Mucosa of stomach (tissue), 1 donor: ENCODE measurements around the gene GNA12.

ENCODE experiments used
- H3K27me3 ChIP-seq: one replicate; pipeline ENCODE4 v1.7.0; 2013; ENCODE audit warnings: mild to moderate bottlenecking, low read length; ENCODE audit not compliant: control insufficient read depth, insufficient read depth
- H3K36me3 ChIP-seq: one replicate; pipeline ENCODE4 v1.7.0; 2013; ENCODE audit warnings: low read length; ENCODE audit not compliant: control insufficient read depth, insufficient read depth
- H3K4me1 ChIP-seq: one replicate; pipeline ENCODE4 v1.7.0; 2013; ENCODE audit warnings: mild to moderate bottlenecking, low read length; ENCODE audit not compliant: control insufficient read depth, insufficient read depth
- H3K4me3 ChIP-seq: one replicate; pipeline ENCODE4 v1.7.0; 2013; ENCODE audit warnings: low read length
- H3K9ac ChIP-seq: one replicate; pipeline ENCODE4 v1.7.0; 2013; ENCODE audit warnings: mild to moderate bottlenecking, low read length, moderate library complexity
- H3K9me3 ChIP-seq: one replicate; pipeline ENCODE4 v1.7.0; 2013; ENCODE audit warnings: mild to moderate bottlenecking, low read length, moderate library complexity; ENCODE audit not compliant: control insufficient read depth
- donor health status: Pancreatic carcinoma.

The GNA12 gene

DNA sequence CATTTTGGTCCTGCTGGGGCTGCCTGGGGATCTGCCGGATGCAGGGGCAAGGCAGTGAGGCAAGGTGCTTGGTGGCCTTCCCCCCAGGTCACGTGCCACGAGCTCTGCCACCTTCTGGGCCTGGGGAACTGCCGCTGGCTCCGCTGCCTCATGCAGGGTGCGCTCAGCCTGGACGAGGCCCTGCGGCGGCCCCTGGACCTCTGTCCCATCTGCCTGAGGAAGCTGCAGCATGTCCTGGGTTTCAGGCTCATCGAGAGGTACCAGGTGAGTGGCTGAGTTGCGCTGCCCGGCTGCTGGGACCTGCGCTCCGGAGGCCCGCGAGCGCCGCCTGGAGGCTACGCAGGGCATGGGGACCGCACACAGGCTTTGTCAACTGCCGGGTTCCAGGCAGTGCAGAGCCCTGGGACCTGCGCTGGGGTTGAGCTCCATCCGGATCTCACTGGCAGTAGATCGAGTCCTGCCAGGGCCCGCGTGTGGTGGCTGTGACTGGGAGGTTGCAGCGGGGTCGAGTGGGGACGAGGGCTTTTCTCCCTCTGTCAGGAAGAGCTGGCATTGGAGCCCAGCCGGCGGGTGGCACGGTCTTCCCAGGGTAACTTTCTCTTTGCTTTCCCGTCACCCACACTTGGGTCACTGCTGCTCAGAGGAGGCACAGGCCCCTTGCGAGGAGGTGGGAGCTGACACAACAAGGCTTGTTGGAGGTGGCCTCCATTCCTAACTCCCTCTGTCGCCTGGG is 134.4 kb downstream of the GNA12 start:
- Histone ChIP-seq H3K4me1 (peaks cover 6% of the 10 kb centered on the region), H3K36me3 (no peaks in the 10 kb centered on the region), H3K9me3 (no peaks in the 10 kb centered on the region), H3K4me3 (peak overlapping the region; percentile 17), H3K9ac (peak overlapping the region; percentile 42), H3K27me3 (peaks cover 16% of the 10 kb centered on the region)

DNA sequence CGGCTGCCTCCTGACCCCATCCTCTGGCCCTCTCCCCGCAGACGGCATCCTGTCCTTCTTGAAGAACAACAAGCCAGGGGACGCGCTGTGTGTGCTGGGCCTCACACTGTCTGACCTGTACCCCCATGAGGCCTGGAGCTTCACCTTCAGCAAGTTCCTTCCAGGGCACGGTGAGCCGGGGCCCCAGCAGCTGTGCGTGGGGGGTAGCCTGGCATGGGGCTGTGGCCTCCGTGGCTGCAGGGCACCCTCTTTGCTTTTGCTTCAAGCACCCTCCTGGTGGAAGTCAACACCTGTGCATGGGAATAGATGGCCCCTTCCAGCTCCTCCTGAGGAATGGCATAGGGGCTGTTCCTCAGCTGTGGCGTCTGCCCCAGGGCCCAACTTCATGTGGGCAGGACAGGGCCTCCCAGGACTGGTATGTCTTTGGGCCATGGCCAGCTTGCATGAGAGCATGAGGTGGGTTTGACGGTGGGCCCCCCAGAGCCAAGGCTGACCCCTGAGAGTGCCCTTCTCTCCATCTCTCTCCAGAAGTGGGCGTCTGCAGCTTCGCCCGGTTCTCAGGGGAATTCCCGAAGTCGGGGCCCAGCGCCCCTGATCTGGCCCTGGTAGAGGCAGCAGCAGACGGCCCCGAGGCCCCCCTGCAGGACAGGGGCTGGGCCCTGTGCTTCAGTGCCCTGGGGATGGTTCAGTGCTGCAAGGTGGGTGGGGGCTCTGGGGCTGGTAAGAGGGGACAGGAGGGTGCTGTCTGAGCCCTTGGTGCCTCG is 135.4 kb downstream of the GNA12 start:
- no peaks in the 10 kb centered on the region for H3K9me3 ChIP-seq
- no peak overlapping the region for H3K4me3 ChIP-seq
- H3K4me1 ChIP-seq: peaks cover 6% of the 10 kb centered on the region
- H3K9ac ChIP-seq: no peak overlapping the region
- H3K36me3 ChIP-seq: no peaks in the 10 kb centered on the region
- H3K27me3 ChIP-seq: peaks cover 16% of the 10 kb centered on the region

DNA sequence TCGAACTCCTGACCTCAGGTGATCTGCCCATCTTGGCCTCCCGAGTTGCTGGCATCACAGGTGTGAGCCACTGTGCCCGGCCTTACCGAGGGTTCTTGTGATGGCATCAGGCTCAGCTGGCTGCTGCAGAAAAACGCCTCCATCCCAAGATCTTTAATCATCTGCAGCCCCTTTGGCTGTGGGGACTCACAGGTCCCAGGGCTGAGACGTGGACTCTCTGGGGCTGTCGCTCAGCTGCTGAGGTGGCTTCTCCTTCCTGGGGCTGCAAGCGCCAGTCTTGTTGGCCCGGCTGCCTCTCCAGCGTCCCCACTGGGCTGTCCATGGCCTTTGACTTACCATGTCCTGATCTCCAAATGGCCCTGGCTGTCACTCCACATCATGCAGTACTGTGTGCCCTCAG is 136.1 kb downstream of the GNA12 start:
- H3K27me3 ChIP-seq: peaks cover 16% of the 10 kb centered on the region
- no peak overlapping the region for H3K4me3 ChIP-seq
- no peaks in the 10 kb centered on the region for H3K36me3 ChIP-seq
- no peak overlapping the region for H3K9ac ChIP-seq
- H3K9me3 ChIP-seq: no peaks in the 10 kb centered on the region
- H3K4me1 ChIP-seq: peaks cover 6% of the 10 kb centered on the region

DNA sequence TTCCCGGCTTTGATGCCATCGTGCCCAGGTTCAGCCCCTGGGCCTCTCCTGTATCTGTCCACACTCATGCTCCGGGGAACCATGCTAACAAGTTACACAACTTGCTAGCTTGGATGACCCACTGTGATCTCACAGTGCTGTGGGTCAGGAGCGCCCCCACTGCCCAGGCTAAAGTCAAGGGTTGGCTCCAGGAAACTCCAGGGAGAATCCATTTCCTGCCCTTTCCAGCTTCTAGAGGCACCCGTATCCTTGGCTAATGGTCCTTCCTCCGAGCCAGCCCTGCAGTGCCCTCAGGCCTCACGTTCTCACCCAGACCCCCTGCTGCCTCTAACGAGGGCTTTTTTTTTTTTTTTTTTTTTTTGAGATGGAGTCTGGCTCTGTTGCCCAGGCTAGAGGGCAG is 136.6 kb downstream of the GNA12 start:
- Histone ChIP-seq H3K27me3 (peaks cover 16% of the 10 kb centered on the region), H3K4me1 (peaks cover 6% of the 10 kb centered on the region), H3K9me3 (no peaks in the 10 kb centered on the region), H3K4me3 (no peak overlapping the region), H3K9ac (no peak overlapping the region), H3K36me3 (no peaks in the 10 kb centered on the region)

DNA sequence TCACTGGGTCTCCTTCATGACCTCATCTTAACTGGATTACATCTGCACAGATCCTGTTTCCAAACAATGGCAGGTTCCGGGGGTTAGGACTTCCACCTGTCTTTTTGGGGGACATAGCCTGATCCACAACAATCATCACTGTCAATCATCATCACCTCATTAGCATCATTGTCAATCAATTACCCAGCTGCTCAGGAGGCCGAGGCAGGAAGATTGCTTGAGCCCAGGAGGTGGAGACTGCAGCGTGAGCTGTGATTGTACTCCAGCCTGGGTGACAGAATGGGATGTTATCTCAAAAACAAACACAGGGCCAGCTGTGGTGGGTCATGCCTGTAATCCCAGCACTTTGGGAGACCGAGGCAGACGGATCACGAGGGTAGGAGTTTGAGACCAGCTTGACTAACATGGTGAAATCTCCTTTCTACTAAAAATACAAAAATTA is 137.4 kb downstream of the GNA12 start:
- peaks cover 16% of the 10 kb centered on the region for H3K27me3 ChIP-seq
- peaks cover 6% of the 10 kb centered on the region for H3K4me1 ChIP-seq
- H3K9me3 ChIP-seq: no peaks in the 10 kb centered on the region
- no peak overlapping the region for H3K9ac ChIP-seq
- H3K4me3 ChIP-seq: no peak overlapping the region
- no peaks in the 10 kb centered on the region for H3K36me3 ChIP-seq

DNA sequence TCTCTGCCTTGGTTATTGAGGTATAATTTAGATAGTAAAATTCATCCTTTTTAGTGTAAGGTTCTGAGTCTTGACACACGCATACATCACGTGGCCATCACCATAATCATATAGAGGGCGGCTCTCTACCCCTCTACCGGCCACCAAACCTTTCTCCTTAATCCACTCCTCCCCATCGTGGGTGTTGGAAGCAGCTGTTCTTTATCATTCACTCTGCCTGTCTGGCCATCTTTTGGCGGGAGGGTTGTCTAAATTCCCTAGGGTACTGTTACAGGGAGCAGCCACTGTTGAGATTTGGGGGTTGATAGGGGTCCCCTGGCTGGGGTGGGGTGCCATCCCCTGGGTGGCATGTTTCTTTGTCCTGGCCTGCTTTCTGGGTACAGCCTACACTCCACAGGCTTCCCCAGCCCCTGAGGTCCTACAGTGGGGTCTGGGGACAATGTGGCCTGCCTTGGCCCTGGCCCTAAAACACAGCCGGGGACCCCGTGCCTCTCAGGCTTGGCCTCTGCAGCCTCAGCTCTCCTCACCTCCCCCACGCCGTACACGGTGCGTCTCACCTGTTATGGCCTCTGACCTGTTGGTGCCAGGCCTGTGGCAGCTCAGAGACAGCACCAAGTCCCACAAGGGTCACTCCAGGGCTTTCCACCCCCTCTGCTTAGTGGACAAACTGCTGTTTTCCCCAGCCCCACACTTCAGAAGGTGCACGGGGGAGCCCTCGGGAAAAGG is 138.6 kb downstream of the GNA12 start:
- Histone ChIP-seq H3K4me3 (no peak overlapping the region), H3K4me1 (peaks cover 6% of the 10 kb centered on the region), H3K36me3 (no peaks in the 10 kb centered on the region), H3K9me3 (no peaks in the 10 kb centered on the region), H3K9ac (no peak overlapping the region), H3K27me3 (peaks cover 14% of the 10 kb centered on the region)

DNA sequence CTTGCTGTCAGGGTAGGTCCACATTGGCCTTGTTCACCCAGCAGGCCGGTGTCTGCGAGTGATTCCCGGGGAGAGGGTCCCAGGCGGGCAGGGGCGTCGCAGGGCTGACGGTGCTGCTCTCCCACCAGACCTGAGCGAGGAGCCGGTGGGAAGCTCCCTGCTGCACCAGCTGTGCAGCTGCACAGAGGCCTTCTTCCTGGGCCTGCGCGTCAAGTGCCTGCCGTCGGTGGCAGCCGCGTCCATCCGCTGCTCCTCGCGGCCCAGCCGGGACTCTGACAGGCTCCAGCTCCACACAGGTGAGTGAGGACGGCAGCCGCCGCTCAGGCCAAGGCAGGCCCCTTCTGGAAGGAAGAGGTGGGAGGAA is 141.5 kb downstream of the GNA12 start:
- Histone ChIP-seq H3K36me3 (no peaks in the 10 kb centered on the region), H3K9me3 (no peaks in the 10 kb centered on the region), H3K4me1 (no peaks in the 10 kb centered on the region), H3K27me3 (peaks cover 16% of the 10 kb centered on the region), H3K9ac (no peak overlapping the region), H3K4me3 (no peak overlapping the region)

DNA sequence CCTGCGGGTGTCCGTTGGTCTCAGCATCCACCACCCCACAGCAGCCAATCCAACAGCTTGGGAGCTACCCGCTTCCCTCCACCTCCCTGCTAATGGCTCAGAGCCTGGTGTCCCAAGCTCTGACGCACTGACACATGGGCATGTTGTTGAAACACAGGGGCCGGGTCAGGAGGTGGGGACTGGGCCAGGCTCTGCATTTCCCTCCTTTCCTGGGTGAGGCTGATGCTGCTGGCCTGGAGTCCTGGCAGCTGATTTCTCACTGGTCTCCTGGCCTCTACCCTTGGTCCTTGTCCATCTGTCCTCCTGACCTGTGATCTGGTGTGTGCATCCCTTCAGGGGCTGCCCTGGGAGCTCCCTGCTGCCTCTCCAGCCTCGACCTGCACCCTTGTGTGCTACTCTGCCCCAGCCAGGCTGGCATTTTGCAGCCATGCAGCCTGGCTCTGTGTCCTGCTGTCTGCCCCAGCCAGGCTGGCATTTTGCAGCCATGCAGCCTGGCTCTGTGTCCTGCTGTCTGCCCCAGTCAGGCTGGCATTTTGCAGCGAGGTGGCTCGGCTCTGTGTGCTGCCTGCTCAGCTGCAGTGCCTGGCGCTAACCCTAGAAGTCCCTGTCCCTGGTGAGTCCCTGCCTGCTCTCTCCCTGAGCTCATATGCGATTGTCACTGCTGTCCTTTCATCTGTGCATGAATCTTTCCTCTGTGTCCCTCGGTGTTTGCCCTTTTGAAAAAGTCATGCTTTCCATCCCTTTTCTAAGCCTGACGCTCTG is 142.1 kb downstream of the GNA12 start:
- Histone ChIP-seq H3K9me3 (no peaks in the 10 kb centered on the region), H3K27me3 (peaks cover 13% of the 10 kb centered on the region), H3K4me1 (no peaks in the 10 kb centered on the region), H3K36me3 (no peaks in the 10 kb centered on the region), H3K4me3 (no peak overlapping the region), H3K9ac (no peak overlapping the region)

DNA sequence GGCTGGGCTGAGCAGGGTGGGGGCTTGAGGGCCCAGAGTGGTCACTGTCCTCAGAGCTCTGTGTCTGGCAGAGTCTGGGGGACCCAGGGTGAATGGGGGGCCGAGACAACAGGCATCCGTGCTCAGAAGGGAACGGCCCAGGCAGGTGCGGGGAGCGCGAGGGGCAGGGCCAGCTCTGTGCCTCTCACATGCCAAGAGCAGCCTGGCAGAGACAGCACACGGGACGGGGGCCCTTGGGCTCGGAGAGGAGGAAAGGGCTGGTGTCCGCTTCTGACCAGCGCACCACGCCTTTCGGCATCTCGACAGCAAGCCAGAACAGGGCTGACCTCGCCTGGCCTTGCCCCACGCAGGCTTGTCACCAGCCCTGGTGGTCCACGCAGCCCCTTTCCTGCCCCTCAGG is 142.7 kb downstream of the GNA12 start:
- Histone ChIP-seq H3K27me3 (peaks cover 13% of the 10 kb centered on the region), H3K36me3 (no peaks in the 10 kb centered on the region), H3K9ac (no peak overlapping the region), H3K9me3 (no peaks in the 10 kb centered on the region), H3K4me1 (no peaks in the 10 kb centered on the region), H3K4me3 (no peak overlapping the region)

DNA sequence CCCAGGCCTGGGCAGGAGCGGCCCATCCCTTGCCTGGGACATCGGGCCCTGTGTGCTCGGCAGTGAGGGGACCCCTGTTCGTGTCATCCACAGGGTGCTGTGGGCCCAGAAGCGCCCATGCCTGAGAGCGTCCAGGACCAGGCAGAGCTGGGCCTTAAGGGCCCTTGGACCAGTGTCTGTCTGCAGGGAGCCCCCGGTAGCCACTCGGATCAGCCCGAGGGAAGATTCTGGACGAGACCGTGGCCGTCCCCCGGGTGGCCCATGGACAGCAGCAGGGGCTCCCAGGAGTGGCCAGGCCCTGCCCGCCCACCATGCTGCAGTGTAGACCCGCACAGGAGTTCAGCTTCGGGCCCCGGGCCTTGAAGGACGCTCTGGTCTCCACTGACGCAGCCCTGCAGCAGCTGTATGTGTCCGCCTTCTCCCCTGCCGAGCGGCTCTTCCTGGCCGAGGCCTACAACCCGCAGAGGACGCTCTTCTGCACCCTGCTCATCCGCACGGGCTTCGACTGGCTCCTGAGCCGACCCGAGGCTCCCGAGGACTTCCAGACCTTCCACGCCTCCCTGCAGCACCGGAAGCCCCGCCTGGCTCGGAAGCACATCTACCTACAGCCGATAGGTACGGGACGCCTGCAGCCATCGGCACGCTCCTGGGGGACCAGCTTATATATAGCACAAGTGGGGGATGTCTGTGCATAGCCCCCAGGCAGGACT is 143.8 kb downstream of the GNA12 start:
- Histone ChIP-seq H3K9ac (no peak overlapping the region), H3K4me3 (no peak overlapping the region), H3K4me1 (no peaks in the 10 kb centered on the region), H3K36me3 (no peaks in the 10 kb centered on the region), H3K9me3 (no peaks in the 10 kb centered on the region), H3K27me3 (peaks cover 13% of the 10 kb centered on the region)

DNA sequence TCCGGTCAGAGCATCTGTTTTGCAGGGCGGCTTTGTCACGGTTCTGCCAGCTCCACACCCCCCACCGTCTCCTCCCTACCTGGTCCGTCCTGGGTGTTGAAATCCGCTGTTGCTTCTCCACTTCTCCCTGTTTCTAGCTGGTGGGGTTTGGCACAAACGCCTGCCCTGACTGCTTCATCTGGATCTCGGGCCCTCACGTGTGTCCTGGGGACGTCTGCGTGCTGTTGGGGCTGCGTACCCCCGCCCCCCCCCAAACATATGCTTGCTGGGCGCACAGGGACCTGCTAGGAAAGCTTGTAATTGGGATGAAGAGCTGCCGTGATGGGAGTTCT is 144.9 kb downstream of the GNA12 start:
- H3K4me1 ChIP-seq: no peaks in the 10 kb centered on the region

More for the DNA sequence above, 144.9 kb downstream of the GNA12 start:
- H3K36me3 ChIP-seq: no peaks in the 10 kb centered on the region
- H3K9me3 ChIP-seq: no peaks in the 10 kb centered on the region
- H3K4me3 ChIP-seq: no peak overlapping the region
- peaks cover 13% of the 10 kb centered on the region for H3K27me3 ChIP-seq
- H3K9ac ChIP-seq: no peak overlapping the region
